Suppressor macrophage treated with lipopolysaccharide for 4 hours (primary cell): ENCODE data around the gene CITED4.

Experiments used
- DNase-seq: peaks from one replicate; pipeline ENCODE4 v3.0.0-alpha.2; 2020

Gene CITED4

GRCh38 chr1:40831001-40831732 lies 31.0 kb downstream of the CITED4 start:
- DNase-seq, result no peak

GRCh38 chr1:40830419-40830943 lies 31.7 kb downstream of the CITED4 start:
- DNase-seq, result no peak

- no peak for DNase-seq
These were observed 32.4 kb downstream of the CITED4 start for GRCh38 chr1:40829631-40830245.

GRCh38 chr1:40825996-40826395 lies 36.2 kb downstream of the CITED4 start:
- DNase-seq, result no peak

- DNase-seq, result no peak
These were observed 36.8 kb downstream of the CITED4 start for GRCh38 chr1:40825435-40825788.

GRCh38 chr1:40824591-40825434 lies 37.4 kb downstream of the CITED4 start:
- DNase-seq, result no peak

GRCh38 chr1:40823983-40824382 lies 38.2 kb downstream of the CITED4 start:
- no peak for DNase-seq

- no peak for DNase-seq
These were observed 38.8 kb downstream of the CITED4 start for GRCh38 chr1:40823345-40823744.

GRCh38 chr1:40822890-40823289 lies 39.3 kb downstream of the CITED4 start:
- DNase-seq, result no peak

GRCh38 chr1:40820911-40821693 lies 41.1 kb downstream of the CITED4 start:
- DNase-seq, result no peak

GRCh38 chr1:40820251-40820797 lies 41.8 kb downstream of the CITED4 start:
- no peak for DNase-seq

GRCh38 chr1:40819101-40819500 lies 43.1 kb downstream of the CITED4 start:
- no peak for DNase-seq

GRCh38 chr1:40818264-40818961 lies 43.8 kb downstream of the CITED4 start:
- peak; percentile 66 for DNase-seq

- no peak for DNase-seq
These were observed 44.3 kb downstream of the CITED4 start for GRCh38 chr1:40817791-40818263.

GRCh38 chr1:40815420-40815819 lies 46.7 kb downstream of the CITED4 start:
- DNase-seq, result no peak
